Activated CD8-positive, alpha-beta memory T cell treated with anti-CD3 and anti-CD28 coated beads, Interleukin-2, amount 50 U/mL, for 24 hours (primary cell): Measurements from ENCODE around the gene SKIL.

Experiments
- DNase-seq: peaks from one replicate; pipeline ENCODE4 v3.0.0-alpha.2; 2020; ENCODE audit errors: extremely low read depth

Gene SKIL

DNA sequence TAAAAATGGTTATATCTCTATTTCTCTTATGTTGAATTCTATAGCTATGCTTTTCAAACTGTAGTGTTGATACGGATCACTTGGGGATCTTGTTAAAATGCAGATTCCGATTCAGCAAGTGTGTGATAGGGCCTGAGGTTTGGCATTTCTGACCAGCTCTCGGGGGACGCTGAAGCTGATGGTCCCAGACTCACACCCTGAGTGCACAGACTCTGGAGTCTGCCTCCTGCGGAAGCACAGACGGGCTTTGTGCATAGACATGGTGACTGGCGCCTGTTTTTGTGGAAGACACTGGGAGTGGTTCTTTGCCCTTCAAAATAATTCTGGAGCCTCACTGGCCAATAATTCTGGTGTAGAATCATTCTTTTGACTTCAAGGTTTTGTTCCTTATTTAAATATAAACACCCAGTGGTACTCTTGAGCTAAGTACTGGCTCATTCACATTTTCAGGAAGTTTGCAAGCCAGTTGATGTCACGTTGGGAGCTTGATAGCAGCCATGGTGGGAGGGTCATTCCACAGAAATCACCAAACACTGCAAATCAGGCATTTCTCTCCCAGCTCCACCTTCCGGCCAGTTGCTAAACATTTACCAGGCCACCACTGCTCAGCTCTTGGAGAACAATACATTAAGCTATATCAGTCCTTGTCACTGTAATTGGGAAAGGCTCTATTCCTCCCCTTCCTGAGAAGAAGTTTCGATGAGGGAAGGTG is 80.3 kb downstream of the SKIL start:
- no peak for DNase-seq

GRCh38 chr3:170438836-170439235 is 81.3 kb downstream of the SKIL start:
- DNase-seq, result no peak

GRCh38 chr3:170440344-170440743 is 82.8 kb downstream of the SKIL start:
- no peak for DNase-seq

- no peak for DNase-seq
Measured at GRCh38 chr3:170441412-170441811, 83.9 kb downstream of the SKIL start.

DNA sequence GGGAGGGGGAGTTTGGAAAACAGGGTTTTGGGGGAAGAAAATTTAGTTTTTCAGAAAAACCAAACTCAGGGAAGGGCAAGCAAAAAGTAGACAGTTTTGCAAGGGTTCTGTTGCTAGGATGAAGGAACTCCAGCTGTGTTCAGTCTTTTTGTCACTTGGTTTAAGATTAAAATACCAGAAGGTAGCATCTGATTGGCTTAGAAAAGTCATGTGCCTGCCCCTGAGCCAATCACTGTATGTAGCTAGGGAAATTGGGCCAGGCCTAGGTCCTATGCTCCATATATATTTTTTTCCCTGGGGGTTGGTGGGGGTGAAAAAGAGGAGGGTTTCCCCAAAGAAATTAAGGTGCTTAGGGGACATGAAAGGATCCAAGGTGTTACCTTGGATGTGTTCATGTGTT is 85.4 kb downstream of the SKIL start:
- DNase-seq, result no peak

DNA sequence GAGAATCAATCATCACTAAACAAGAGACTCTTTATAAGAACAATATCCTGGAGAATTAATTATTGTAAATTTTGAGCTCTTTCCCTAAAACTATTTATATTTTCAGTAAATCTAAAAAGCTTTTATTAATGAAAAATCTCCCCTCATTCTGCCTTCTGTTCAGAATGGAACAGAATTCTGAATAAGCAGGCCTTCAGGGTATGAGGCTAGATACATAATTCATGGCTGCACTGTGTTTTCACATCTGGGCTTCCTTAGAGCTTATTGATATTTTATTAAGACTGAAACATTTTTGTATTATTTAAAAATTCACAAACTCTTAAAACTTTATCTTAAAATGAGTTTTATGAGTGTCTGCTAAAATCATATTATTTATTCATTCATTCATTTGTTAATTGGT is 85.9 kb downstream of the SKIL start:
- DNase-seq, result no peak
